A673 (cell line): ENCODE data around the gene NVL. TPM values are rescaled to one million over a fixed set of nuclear protein-coding genes. Genes with fewer than 3 reads are reported as not detected.
A peak's percentile ranks its signal among the peaks of the same experiment; 100 is the strongest.
"Not testable (repeated sequence)": the region's sequence is repeated elsewhere in the genome, so short reads cannot be mapped to it uniquely, and the experiment has no call there.

Experiments used
- BruUV-seq: library from RNA; stranded (reverse); fragments of 400-500 nt; replicated peaks from 2 replicates; lab custom pipeline; 2021; lab: Mats Ljungman, UMichigan
- CTCF ChIA-PET: fragments of 300-600 bp; sonication (Branson Sonifier 250); formaldehyde crosslinking; loops from one replicate; lab custom pipeline; 2022; ENCODE audit warnings: antibody characterized with exemption; lab: Charles Lee
- POLR2A ChIA-PET: fragments of 300-600 bp; sonication (Branson Sonifier 250); formaldehyde crosslinking; loops from one replicate; lab custom pipeline; 2022; ENCODE audit warnings: antibody characterized with exemption; ENCODE audit not compliant: low non-redundant PET; lab: Charles Lee
- DNase-seq: peaks from one replicate; pipeline ENCODE4 v3.0.0-alpha.2; 2015; ENCODE audit warnings: low spot score
- H3K27ac ChIP-seq: fragments of 200-600 bp; sonication (generic); 2 replicates; pipeline ENCODE4 v1.5.1; 2016; ENCODE audit warnings: mixed run types, low read depth, mild to moderate bottlenecking, mixed read lengths, antibody characterized with exemption, low read length; ENCODE audit not compliant: poor library complexity, severe bottlenecking
- H3K27me3 ChIP-seq: fragments of 200-600 bp; sonication (generic); replicated peaks from 2 replicates; pipeline ENCODE4 v1.6.1; 2017; ENCODE audit warnings: mixed run types, low read depth, mild to moderate bottlenecking, mixed read lengths, antibody characterized with exemption, low read length; ENCODE audit not compliant: insufficient read depth, poor library complexity
- H3K36me3 ChIP-seq: fragments of 200-600 bp; sonication (generic); 2 replicates; pipeline ENCODE4 v1.6.1; 2016; ENCODE audit warnings: mixed run types, mild to moderate bottlenecking, mixed read lengths, antibody characterized with exemption, low read length; ENCODE audit not compliant: insufficient read depth, poor library complexity, severe bottlenecking
- H3K4me1 ChIP-seq: fragments of 200-600 bp; sonication (generic); 2 replicates; pipeline ENCODE4 v1.6.1; 2017; ENCODE audit warnings: mixed run types, mild to moderate bottlenecking, mixed read lengths, antibody characterized with exemption, low read length; ENCODE audit not compliant: insufficient read depth, poor library complexity, severe bottlenecking
- H3K4me3 ChIP-seq: fragments of 200-600 bp; sonication (generic); 2 replicates; pipeline ENCODE4 v1.5.1; 2016; ENCODE audit warnings: low read depth, mixed run types, mild to moderate bottlenecking, mixed read lengths, low read length; ENCODE audit not compliant: poor library complexity, severe bottlenecking
- H3K9me3 ChIP-seq: fragments of 200-600 bp; sonication (generic); 2 replicates; pipeline ENCODE4 v1.6.1; 2016; ENCODE audit warnings: mixed run types, low read depth, mild to moderate bottlenecking, mixed read lengths, antibody characterized with exemption, low read length; ENCODE audit not compliant: poor library complexity, severe bottlenecking
- CTCF ChIP-seq: fragments of 300-800, 200-600 bp; sonication (generic); conservative IDR thresholded peaks from 2 replicates; pipeline ENCODE4 v1.5.1; 2017; ENCODE audit warnings: low read depth, mild to moderate bottlenecking, antibody characterized with exemption, low read length, moderate library complexity, mixed read lengths
- EZH2 ChIP-seq: fragments of 200-600 bp; sonication (generic); IDR thresholded peaks from 2 replicates; pipeline ENCODE4 v1.6.1; 2017; ENCODE audit warnings: borderline replicate concordance, low read depth, mild to moderate bottlenecking, mixed read lengths, antibody characterized with exemption, low read length; ENCODE audit not compliant: poor library complexity, severe bottlenecking
- intact Hi-C: fragments of 100-400 bp; cut with micrococcal nuclease; formaldehyde crosslinking; loops from one replicate; pipeline ENCODE4 v1.10.0; 2022; ENCODE audit not compliant: unreplicated experiment
- total RNA-seq: library from RNA; stranded (reverse); gene quantifications from 2 replicates; pipeline ENCODE4 v1.2.3, GENCODE V29; 2021

Gene NVL
- total RNA-seq, 1 experiment from 2014 or later = 54.8 TPM

- peak within 1 kb of the TSS; percentile 90 for H3K4me3 ChIP-seq
- H3K36me3 ChIP-seq = peaks cover 6% of the 10 kb centered on the region
- peak within 1 kb of the TSS; percentile 78 for H3K27ac ChIP-seq
- ChIA-PET CTCF (no interaction called here), POLR2A (no interaction called here)
- intact Hi-C loops = no loop called here
- peak; percentile 99 for DNase-seq
- no TSS peak for BruUV-seq
- H3K4me1 ChIP-seq = peaks cover 5% of the 10 kb centered on the region
- no peaks in the 10 kb centered on the region for H3K9me3 ChIP-seq
- no peaks in the 10 kb centered on the region for H3K27me3 ChIP-seq
- no peak for TF ChIP-seq CTCF
These were observed 27.0 kb upstream of the NVL start, which contains the start of gene CNIH4 for GRCh38 chr1:224356685-224357625. Gene CNIH4, plus strand, starts transcription at chr1:224356879. Its CDS starts 46 bp downstream, at chr1:224356925.

DNA sequence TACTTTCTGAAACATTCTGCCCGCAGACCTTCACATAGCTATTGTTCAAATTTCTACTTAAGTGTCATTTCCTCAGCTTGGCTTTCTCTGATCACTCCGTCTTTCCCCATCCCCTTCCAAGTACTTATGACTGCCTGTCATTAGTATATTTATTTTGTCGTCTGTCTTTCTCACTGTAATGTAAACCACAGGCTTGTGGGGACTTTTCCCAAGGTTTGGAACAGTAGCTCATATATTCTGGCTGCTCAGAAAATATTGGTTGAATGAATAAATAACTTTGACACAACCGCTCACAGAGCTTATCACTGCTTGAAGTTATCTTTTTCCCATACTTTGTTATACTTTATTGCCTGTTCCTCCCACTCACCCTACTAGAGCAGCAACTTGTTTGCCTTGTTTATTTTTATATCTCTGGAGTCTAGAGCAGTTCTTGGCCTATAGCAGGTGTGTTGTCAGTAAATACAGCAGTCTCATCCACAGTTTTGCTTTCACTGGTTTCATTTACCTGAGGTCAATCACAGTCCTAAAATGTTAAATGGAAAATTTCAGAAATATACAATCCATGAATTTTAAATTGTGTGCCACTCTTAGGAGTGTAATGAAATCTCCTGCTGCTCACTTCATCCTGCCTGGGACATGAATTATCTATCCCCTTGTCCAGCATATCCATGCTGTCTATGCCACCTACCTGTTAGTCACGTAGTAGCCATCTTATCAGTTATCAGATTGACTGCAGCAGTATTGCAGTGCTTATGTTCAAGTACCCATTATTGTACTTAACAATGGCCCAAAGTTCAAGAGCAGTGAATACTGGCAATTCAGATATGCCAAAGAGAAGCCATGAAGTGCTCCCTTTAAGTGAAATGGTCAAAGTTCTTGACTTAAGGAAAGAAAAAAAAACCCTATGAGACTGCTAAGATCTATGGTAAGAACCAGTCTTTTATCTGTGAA, 24.3 kb upstream of the NVL start:
- DNase-seq = no peak

GRCh38 chr1:224352436-224353085, 22.6 kb upstream of the NVL start:
- BruUV-seq, H3K9me3 ChIP-seq, DNase-seq, intact Hi-C loops, H3K4me1 ChIP-seq, H3K36me3 ChIP-seq, CTCF ChIA-PET, H3K27ac ChIP-seq, H3K27me3 ChIP-seq, H3K4me3 ChIP-seq: not testable (repeated sequence)
- POLR2A ChIA-PET = interaction anchor here (0.6 kb wide), 1 partner anchor 1756 kb away, joined by 11 read pairs; no protein-coding TSS in a partner anchor

More for the DNA sequence above, 24.3 kb upstream of the NVL start:
- no peaks in the 10 kb centered on the region for H3K36me3 ChIP-seq
- ChIA-PET POLR2A (no interaction called here), CTCF (no interaction called here)
- peaks cover 5% of the 10 kb centered on the region for H3K4me1 ChIP-seq
- TF ChIP-seq EZH2 (no peak), CTCF (no peak)
- BruUV-seq = no TSS peak
- H3K9me3 ChIP-seq = no peaks in the 10 kb centered on the region
- H3K27me3 ChIP-seq = no peaks in the 10 kb centered on the region
- no peak overlapping the region for H3K27ac ChIP-seq
- intact Hi-C loops = no loop called here
- H3K4me3 ChIP-seq = no peak overlapping the region

DNA sequence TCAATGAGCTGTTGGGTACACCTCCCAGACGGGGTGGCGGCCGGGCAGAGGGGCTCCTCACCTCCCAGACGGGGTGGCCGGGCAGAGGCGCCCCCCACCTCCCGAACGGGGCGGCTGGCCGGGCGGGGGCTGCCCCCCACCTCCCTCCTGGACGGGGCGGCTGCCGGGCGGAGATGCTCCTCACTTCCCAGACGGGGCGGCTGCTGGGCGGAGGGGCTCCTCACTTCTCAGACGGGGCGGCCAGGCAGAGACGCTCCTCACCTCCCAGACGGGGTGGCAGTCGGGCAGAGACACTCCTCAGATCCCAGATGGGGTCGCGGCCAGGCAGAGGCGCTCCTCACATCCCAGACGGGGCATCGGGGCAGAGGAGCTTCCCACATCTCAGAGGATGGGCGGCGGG, 19.7 kb upstream of the NVL start:
- H3K27ac ChIP-seq, H3K4me1 ChIP-seq, POLR2A ChIA-PET, CTCF ChIA-PET, intact Hi-C loops, H3K4me3 ChIP-seq, DNase-seq, BruUV-seq, H3K36me3 ChIP-seq, H3K9me3 ChIP-seq, H3K27me3 ChIP-seq: not testable (repeated sequence)
